Uterus (tissue), 2 donors: Measurements from ENCODE around the gene PCDH17.

Experiments
- CTCF ChIP-seq, 4 experiments: fragments of 200-600 bp in 2 of 4; fragments of 450-650 bp in 2 of 4; sonication (generic) in 2 of 4; IDR thresholded peaks; one replicate each; pipeline ENCODE4 v1.5.1; 2016 to 2019; ENCODE audit warnings: antibody characterized with exemption in 4 of 4, mild to moderate bottlenecking in 2 of 4, moderate library complexity in 1 of 4
- POLR2A ChIP-seq, 2 donors: fragments of 450-650 bp; IDR thresholded peaks; one replicate each; pipeline ENCODE4 v1.6.1; 2016; ENCODE audit warnings: antibody characterized with exemption in 2 of 2, mild to moderate bottlenecking in 1 of 2, moderate library complexity in 1 of 2

DNA sequence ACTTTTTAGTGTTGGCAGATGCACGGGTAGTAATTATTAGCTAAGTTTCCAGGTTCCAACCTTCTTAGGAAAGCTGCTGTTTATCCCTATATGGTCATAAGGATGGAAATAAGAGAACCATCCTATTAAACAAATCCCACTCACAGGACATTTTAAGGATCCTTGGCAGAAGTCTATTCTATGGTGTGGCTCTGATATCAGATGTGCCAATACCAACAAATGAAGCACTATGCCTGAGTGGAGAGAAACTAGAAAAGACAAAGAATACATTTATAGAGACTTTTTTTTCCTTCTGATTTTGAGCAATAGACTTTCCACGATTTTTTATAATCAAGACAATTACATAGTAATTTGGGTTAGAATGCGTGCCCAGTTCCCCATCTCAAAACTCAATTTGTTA, 12.6 kb downstream of the PCDH17 start:
- TF ChIP-seq CTCF (IDR thresholded peaks at IDR 0.05) (no peak), POLR2A (IDR thresholded peaks at IDR 0.05) (no peak)
